ENCODE data around the gene ITPKC. TPM values are rescaled to one million over a fixed set of nuclear protein-coding genes. Genes with fewer than 3 reads are reported as not detected.

Gene ITPKC
- total and polyA plus RNA-seq, 9 of the 15 experiments (the other 6 are each of a cell fraction or from before 2014, with no cell fraction given) = 0.08 to 9.3 (median 5.8) TPM

DNA sequence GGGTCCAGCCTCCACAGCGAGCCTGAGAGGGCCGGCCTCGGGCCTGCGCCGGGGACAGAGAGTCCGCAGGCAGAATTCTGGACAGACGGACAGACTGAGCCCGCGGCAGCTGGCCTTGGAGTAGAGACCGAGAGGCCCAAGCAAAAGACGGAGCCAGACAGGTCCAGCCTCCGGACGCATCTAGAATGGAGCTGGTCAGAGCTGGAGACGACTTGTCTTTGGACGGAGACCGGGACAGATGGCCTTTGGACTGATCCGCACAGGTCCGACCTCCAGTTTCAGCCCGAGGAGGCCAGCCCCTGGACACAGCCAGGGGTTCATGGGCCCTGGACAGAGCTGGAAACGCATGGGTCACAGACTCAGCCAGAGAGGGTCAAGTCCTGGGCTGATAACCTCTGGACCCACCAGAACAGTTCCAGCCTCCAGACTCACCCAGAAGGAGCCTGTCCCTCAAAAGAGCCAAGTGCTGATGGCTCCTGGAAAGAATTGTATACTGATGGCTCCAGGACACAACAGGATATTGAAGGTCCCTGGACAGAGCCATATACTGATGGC is 490 bp downstream of the ITPKC start (continued):
- TF ChIP-seq ZNF609 (CRISPR knock-in tag; IDR thresholded peaks at IDR 0.05; ENCODE audit: borderline replicate concordance) (no peak), RCOR1 (IDR thresholded peaks at IDR 0.05; ENCODE audit: borderline replicate concordance in 1 of 2, low read depth in 2 of 2, low read length in 2 of 2) (no peak), CBFA2T2 (conservative IDR thresholded peaks at IDR 0.05) (no peak), U2AF1 (optimal IDR thresholded peaks at IDR 0.05; ENCODE audit: low read depth, low read length) (no peak), ZNF639 (CRISPR knock-in tag; conservative IDR thresholded peaks at IDR 0.05 in 1 of 2, IDR thresholded peaks at IDR 0.05 in 1 of 2) (no peak), ZNF324 (CRISPR knock-in tag; IDR thresholded peaks at IDR 0.05) (no peak), KLF10 (CRISPR knock-in tag; IDR thresholded peaks at IDR 0.05) (no peak), NR3C1 (CRISPR knock-in tag; IDR thresholded peaks at IDR 0.05) (0 out of 2 replicates have a peak, but pooled peaks have one; percentile 61), CHD1 (IDR thresholded peaks at IDR 0.05; ENCODE audit: low read length) (peak; percentile 93), SAP30 (IDR thresholded peaks at IDR 0.05; ENCODE audit: borderline replicate concordance, insufficient read depth, low read depth, low read length, poor library complexity, severe bottlenecking) (peak; percentile 76), ERF (CRISPR knock-in tag; IDR thresholded peaks at IDR 0.05) (no peak), ZNF740 (CRISPR knock-in tag; IDR thresholded peaks at IDR 0.05) (no peak), ZNF740 (tag; IDR thresholded peaks at IDR 0.05) (no peak), NRF1 (conservative IDR thresholded peaks at IDR 0.05 in 1 of 2, IDR thresholded peaks at IDR 0.05 in 1 of 2) (peak in 1 of 2 experiments; percentile 27; a peak in 2 of 4 replicates), EP300 (IDR thresholded peaks at IDR 0.05; ENCODE audit: low read length) (no peak)
- TF ChIP-seq, protein P1, sequence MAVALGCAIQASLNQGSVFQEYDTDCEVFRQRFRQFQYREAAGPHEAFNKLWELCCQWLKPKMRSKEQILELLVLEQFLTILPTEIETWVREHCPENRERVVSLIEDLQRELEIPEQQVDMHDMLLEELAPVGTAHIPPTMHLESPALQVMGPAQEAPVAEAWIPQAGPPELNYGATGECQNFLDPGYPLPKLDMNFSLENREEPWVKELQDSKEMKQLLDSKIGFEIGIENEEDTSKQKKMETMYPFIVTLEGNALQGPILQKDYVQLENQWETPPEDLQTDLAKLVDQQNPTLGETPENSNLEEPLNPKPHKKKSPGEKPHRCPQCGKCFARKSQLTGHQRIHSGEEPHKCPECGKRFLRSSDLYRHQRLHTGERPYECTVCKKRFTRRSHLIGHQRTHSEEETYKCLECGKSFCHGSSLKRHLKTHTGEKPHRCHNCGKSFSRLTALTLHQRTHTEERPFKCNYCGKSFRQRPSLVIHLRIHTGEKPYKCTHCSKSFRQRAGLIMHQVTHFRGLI (CRISPR knock-in tag; IDR thresholded peaks at IDR 0.05) = no peak
